H1 (cell line): ENCODE measurements around the gene SLC2A4RG. TPM values are rescaled to one million over a fixed set of nuclear protein-coding genes. Genes with fewer than 3 reads are reported as not detected.

ENCODE experiments used
- CEBPB ChIP-seq: IDR thresholded peaks from 2 replicates; pipeline ENCODE4 v1.6.1; 2012; ENCODE audit warnings: low read depth, low read length
- polyA plus RNA-seq, 7 experiments: library from polyadenylated mRNA; depleted of rRNA in 3 of 7; stranded (reverse) in 5 of 7; unstranded in 2 of 7; fragments of >200 nt in 5 of 7; fragments of 200-250 nt in 2 of 7; gene quantifications; 1 replicate in 5 of 7; 2 replicates in 1 of 7; 4 replicates in 1 of 7; pipeline versions ENCODE4 v1.2.1 to v1.2.3, GENCODE V29; 2011 to 2013; ENCODE audit warnings: missing spikeins in 2 of 7, mixed read lengths in 2 of 7
- total RNA-seq: library from RNA; stranded (reverse); fragmentation: NEBNext Ultra II Directional; extraction: Animal tissue kit (Norgen Biotek cat#: 25700); gene quantifications from 2 replicates; pipeline ENCODE4 v1.2.1, GENCODE V29; 2021

Gene SLC2A4RG
- total and polyA plus RNA-seq, 2 of the 8 experiments (the other 6 are each of a cell fraction or from before 2014, with no cell fraction given), result 15.9 to 29.1 TPM

- TF ChIP-seq CEBPB, result no peak
Measured at GRCh38 chr20:63751471-63752271, 12.1 kb downstream of the SLC2A4RG start (continued).
